Measurements from ENCODE around the gene PCDHGB6. TPM values are rescaled to one million over a fixed set of nuclear protein-coding genes. Genes with fewer than 3 reads are reported as not detected.
"Not testable (repeated sequence)": the region's sequence is repeated elsewhere in the genome, so short reads cannot be mapped to it uniquely, and the experiment has no call there.

PCDHGB6 gene
- total RNA-seq, 1 donor from 2014 or later: 3.0 TPM

DNA sequence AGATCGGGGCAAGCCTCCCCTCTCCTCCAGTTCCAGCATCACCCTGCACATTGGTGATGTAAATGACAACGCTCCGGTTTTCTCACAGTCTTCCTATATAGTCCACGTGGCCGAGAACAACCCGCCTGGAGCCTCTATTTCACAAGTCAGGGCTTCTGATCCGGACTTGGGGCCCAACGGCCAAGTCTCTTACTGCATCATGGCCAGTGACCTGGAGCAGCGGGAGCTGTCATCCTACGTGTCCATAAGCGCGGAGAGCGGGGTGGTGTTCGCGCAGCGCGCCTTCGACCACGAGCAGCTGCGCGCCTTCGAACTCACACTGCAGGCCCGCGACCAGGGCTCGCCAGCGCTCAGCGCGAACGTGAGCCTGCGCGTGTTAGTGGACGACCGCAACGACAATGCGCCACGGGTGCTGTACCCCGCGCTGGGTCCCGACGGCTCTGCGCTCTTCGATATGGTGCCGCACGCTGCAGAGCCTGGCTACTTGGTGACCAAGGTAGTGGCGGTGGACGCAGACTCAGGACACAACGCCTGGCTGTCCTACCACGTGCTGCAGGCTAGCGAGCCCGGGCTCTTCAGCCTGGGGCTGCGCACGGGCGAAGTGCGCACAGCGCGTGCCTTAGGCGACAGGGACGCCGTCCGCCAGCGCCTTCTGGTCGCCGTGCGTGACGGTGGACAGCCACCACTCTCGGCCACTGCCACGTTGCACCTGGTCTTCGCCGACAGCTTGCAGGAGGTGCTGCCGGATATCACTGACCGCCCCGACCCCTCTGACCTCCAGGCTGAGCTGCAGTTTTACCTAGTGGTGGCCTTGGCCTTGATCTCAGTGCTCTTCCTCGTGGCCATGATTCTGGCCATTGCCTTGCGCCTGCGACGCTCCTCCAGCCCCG is 18.4 kb upstream of the PCDHGB6 start:
- no peak for ATAC-seq

DNA sequence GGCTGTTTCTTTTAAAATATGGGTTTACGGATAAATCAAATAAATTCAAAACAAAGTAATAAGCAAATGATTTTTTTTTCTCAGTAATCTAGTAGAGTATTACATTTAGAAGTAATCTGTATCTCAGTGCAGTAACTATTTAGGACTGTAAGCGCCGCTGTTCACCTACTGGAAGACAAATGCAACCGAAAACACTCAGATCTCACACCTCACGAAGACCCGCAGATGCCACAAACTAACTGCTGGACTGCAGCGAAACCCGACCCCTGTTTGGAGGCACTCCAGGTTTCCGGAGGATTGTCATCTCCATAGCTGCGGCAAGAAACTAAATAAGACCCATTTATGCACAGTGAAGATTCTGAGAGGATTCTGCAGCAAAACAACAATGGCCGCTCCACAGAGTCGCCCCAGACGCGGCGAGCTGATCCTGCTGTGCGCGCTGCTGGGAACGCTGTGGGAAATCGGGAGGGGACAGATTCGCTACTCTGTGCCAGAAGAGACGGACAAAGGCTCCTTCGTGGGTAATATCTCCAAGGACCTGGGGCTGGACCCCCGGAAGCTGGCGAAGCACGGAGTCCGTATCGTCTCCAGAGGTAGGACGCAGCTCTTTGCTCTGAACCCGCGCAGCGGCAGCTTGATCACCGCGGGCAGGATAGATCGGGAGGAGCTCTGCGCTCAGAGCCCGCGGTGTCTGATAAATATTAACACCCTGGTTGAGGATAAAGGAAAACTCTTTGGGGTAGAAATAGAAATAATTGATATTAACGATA is 15.2 kb upstream of the PCDHGB6 start, which contains the start of gene PCDHGA8:
Gene PCDHGA8 (plus strand): TSS at position 205 of the 770 bp plus-strand sequence. CDS start 181 bp downstream, at position 386.
- ATAC-seq: no peak

DNA sequence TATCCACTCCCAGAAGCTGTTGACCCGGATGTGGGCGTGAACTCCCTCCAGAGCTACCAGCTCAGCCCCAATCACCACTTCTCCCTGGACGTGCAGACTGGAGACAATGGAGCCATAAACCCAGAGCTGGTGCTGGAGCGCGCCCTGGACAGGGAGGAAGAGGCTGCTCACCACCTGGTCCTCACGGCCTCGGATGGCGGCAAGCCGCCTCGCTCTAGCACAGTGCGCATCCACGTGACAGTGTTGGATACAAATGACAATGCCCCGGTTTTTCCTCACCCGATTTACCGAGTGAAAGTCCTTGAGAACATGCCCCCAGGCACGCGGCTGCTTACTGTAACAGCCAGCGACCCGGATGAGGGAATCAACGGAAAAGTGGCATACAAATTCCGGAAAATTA is 14.6 kb upstream of the PCDHGB6 start:
- ATAC-seq: no peak

DNA sequence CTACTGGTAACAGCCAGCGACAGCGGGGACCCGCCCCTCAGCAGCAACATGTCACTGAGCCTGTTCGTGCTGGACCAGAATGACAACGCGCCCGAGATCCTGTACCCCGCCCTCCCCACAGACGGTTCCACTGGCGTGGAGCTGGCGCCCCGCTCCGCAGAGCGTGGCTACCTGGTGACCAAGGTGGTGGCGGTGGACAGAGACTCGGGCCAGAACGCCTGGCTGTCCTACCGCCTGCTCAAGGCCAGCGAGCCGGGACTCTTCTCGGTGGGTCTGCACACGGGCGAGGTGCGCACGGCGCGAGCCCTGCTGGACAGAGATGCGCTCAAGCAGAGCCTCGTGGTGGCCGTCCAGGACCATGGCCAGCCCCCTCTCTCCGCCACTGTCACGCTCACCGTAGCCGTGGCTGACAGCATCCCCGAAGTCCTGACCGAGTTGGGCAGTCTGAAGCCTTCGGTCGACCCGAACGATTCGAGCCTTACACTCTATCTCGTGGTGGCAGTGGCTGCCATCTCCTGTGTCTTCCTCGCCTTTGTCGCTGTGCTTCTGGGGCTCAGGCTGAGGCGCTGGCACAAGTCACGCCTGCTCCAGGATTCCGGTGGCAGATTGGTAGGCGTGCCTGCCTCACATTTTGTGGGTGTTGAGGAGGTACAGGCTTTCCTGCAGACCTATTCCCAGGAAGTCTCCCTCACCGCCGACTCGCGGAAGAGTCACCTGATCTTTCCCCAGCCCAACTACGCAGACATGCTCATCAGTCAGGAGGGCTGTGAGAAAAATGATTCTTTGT is 13.2 kb upstream of the PCDHGB6 start:
- ATAC-seq: not testable (repeated sequence)

DNA sequence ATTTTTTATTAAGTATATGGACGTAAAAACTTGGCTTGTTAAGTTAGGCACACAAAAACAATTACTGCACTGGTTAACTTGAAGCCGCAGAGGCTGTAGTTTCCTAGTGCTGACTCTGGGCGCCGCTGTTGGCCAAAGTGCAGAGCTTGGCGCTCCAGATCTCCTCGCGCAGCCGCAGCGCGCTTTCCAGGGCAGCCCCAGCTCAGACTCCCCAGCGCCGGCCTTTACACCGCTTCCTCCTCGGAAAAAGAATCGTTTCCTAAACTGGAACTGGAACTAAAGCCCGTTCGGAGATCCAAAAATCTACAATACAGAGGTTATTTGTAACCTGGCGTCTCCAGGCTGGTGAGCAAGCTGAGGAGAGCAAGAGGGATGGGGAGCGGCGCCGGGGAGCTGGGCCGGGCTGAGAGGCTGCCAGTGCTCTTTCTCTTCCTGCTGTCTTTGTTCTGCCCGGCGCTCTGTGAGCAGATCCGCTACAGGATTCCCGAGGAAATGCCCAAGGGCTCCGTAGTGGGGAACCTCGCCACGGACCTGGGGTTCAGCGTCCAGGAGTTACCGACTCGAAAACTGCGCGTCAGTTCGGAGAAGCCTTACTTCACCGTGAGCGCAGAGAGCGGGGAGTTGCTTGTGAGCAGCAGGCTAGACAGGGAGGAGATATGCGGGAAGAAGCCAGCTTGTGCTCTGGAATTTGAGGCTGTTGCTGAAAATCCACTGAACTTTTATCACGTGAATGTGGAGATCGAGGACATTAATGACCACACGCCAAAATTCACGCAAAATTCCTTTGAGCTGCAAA is 9.9 kb upstream of the PCDHGB6 start, which contains the start of gene PCDHGB5:
Gene PCDHGB5 (plus strand): TSS at position 192 of the 796 bp plus-strand sequence. CDS start 181 bp downstream, at position 373.
- peak; percentile 78 for ATAC-seq

DNA sequence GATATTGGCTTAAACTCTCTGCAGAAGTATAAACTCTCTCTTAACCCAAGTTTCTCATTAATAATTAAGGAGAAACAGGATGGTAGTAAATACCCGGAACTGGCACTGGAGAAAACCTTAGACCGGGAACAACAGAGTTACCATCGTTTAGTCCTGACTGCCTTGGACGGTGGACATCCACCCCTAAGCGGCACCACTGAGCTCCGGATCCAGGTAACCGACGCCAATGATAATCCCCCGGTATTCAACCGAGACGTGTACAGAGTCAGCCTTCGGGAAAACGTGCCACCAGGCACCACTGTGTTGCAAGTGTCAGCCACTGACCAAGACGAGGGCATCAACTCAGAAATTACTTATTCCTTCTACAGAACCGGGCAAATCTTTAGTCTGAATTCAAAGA is 9.2 kb upstream of the PCDHGB6 start:
- ATAC-seq: no peak

DNA sequence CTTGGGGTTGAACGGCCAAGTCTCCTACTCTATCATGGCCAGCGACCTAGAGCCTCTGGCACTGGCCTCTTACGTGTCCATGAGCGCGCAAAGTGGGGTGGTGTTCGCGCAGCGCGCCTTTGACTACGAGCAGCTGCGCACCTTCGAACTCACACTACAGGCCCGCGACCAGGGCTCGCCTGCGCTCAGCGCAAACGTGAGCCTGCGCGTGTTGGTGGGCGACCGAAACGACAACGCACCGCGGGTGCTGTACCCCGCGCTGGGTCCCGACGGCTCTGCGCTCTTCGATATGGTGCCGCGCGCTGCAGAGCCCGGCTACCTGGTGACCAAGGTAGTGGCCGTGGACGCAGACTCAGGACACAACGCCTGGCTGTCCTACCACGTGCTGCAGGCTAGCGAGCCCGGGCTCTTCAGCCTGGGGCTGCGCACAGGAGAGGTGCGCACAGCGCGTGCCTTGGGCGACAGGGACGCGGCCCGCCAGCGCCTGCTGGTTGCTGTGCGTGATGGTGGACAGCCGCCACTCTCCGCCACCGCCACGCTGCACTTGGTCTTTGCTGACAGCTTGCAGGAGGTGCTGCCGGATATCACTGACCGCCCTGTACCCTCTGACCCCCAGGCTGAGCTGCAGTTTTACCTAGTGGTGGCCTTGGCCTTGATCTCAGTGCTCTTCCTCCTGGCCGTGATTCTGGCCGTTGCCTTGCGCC is 8.1 kb upstream of the PCDHGB6 start:
- ATAC-seq: no peak

DNA sequence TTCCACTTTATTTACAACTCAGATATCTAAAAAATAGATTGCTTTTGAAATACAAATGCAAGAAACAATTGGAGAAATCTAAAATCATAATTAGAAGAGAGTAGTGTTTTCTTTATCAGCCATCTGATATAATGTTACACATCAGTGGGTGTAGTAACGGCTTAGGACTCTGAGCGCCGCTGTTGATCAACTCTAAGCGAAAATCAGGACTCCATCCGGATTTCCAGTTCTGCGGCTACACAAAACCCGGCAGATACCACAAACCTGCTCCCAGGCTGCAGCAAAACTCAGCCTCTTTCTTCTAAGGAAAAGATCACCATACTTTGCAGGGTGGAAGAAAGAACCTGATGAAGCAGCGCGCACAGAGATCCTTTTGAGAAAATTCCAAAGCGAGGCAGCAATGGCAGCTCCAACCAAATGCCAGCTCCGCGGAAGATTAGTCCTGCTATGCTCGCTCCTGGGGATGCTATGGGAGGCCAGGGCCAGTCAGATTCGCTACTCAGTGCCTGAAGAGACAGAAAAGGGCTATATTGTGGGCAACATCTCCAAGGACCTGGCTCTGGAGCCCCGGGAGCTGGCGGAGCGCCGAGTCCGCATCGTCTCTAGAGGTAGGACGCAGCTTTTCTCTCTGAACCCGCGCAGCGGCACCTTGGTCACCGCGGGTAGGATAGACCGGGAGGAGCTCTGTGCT is 5.1 kb upstream of the PCDHGB6 start, which contains the start of gene PCDHGA9:
Gene PCDHGA9 (plus strand): TSS at position 226 of the 691 bp plus-strand sequence. CDS start 175 bp downstream, at position 401.
- ATAC-seq: no peak

DNA sequence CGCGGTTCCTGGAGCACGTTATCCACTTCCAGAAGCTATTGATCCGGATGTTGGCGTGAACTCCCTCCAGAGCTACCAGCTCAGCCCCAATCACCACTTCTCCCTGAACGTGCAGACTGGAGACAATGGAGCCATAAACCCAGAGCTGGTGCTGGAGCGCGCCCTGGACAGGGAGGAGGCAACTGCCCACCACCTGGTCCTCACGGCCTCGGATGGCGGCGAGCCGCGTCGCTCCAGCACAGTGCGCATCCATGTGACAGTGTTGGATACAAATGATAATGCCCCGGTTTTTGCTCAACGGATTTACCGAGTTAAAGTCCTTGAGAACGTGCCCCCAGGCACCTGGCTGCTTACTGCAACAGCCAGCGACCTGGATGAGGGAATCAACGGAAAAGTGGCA is 4.4 kb upstream of the PCDHGB6 start:
- ATAC-seq: no peak

DNA sequence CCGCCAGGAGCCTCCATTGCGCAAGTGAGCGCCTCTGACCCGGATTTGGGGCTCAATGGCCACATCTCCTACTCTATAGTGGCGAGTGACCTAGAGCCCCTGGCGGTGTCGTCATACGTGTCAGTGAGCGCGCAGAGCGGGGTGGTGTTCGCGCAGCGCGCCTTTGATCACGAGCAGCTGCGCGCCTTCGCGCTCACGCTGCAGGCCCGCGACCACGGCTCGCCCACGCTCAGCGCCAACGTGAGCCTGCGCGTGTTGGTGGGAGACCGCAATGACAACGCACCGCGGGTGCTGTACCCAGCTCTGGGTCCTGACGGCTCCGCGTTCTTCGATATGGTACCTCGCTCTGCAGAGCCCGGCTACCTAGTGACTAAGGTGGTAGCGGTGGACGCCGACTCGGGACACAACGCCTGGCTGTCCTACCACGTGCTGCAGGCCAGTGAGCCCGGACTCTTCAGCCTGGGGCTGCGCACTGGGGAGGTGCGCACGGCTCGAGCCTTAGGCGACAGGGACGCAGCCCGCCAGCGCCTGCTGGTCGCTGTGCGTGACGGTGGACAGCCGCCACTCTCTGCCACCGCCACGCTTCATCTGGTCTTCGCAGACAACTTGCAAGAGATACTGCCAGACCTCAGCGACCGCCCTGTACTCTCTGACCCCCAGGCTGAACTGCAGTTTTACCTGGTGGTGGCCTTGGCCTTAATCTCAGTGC is 1.9 kb downstream of the PCDHGB6 start:
- no peak for ATAC-seq

DNA sequence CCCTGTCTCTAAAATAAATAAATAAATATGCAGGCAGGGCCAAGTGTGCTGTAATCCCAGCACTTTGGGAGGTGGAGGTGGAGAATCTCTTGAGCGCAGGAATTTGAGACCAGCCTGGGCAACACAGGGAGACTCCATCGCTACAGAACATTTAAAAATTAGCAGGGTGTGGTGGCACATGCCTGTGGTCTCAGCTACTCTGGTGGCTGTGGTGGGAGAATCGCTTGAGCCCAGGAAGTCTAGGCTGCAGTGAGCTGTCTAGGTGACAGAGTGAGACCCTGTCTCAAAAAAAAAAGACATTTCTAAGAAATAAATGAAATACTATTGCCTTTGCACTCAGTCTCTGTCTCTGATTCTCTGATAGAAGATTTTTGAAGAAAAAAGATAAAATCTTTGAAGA is 3.8 kb downstream of the PCDHGB6 start:
- no peak for ATAC-seq

DNA sequence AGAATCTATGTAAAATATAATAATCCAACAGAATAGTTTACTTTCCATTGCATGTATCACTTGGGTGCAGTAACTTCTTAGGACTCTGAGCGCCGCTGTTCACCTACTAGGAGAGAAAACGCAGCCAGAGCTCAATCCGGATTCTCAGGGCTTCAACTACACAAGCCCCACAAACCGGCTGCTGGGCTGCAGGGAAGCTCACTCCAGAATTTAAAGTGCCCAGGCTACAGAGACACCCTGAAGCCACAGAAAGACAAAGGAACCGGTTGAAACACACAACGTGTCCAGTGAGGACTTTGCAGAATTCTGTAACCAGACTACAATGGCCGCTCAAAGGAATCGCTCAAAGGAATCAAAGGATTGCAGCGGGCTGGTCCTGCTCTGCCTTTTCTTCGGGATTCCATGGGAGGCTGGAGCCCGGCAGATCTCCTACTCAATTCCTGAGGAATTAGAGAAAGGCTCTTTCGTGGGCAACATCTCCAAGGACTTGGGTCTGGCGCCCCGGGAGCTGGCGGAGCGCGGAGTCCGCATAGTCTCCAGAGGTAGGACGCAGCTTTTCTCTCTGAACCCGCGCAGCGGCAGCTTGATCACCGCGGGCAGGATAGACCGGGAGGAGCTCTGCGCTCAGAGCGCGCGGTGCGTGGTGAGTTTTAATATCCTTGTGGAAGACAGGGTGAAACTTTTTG is 5.2 kb downstream of the PCDHGB6 start, which contains the start of gene PCDHGA10:
Gene PCDHGA10 (plus strand): TSS at position 134 of the 686 bp plus-strand sequence. CDS start 189 bp downstream, at position 323.
- ATAC-seq: peak; percentile 78

DNA sequence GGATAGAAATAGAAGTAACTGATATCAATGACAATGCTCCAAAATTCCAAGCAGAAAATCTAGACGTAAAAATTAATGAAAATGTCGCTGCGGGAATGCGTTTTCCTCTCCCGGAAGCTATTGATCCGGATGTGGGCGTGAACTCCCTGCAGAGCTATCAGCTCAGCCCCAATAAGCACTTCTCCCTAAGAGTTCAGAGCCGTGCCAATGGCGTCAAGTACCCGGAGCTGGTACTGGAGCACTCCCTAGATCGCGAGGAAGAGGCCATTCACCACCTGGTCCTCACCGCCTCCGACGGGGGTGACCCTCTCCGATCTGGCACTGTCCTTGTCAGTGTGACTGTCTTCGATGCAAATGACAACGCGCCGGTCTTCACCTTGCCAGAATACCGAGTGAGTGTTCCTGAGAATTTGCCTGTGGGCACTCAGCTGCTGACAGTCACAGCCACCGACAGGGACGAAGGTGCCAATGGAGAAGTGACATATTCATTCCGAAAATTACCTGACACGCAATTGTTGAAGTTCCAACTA is 5.8 kb downstream of the PCDHGB6 start:
- no peak for ATAC-seq

DNA sequence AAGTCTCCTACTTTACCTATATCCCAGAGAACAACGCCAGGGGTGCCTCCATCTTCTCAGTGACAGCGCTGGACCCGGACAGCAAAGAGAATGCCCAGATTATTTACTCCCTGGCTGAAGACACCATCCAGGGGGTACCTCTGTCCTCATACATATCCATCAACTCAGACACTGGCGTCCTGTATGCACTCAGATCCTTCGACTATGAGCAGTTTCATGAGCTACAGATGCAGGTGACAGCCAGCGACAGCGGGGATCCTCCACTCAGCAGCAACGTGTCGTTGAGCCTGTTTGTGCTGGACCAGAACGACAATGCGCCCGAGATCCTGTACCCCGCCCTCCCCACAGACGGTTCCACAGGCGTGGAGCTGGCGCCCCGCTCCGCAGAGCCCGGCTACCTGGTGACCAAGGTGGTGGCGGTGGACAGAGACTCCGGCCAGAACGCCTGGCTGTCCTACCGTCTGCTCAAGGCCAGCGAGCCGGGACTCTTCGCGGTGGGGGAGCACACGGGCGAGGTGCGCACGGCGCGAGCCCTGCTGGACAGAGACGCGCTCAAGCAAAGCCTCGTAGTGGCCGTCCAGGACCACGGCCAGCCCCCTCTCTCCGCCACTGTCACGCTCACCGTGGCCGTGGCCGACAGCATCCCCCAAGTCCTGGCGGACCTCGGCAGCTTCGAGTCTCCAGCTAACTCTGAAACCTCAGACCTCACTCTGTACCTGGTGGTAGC is 6.9 kb downstream of the PCDHGB6 start:
- not testable (repeated sequence) for ATAC-seq

DNA sequence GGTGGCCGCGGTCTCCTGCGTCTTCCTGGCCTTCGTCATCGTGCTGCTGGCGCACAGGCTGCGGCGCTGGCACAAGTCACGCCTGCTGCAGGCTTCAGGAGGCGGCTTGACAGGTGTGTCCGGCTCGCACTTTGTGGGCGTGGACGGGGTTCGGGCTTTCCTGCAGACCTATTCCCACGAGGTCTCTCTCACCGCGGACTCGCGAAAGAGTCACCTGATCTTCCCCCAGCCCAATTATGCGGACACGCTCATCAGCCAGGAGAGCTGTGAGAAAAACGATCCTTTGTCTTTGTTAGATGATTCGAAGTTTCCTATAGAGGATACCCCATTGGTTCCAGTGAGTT is 7.4 kb downstream of the PCDHGB6 start:
- not testable (repeated sequence) for ATAC-seq

DNA sequence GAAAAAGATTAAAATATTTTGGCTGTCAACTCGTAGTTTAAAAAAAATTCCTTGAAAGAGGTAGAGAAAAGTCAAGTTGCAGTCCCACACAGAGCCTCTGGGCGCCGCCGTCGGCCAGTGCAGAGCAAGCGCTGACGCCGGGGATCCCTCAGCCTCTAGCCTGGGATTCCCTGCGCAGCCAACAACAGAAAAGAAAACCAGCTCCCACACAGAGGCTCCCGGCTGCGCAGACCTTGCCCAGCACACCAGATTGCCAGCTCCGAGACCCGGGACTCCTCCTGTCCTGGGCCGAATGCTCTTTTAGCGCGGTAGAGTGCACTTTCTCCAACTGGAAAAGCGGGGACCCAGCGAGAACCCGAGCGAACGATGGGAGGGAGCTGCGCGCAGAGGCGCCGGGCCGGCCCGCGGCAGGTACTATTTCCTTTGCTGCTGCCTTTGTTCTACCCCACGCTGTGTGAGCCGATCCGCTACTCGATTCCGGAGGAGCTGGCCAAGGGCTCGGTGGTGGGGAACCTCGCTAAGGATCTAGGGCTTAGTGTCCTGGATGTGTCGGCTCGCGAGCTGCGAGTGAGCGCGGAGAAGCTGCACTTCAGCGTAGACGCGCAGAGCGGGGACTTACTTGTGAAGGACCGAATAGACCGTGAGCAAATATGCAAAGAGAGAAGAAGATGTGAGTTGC is 9.8 kb downstream of the PCDHGB6 start, which contains the start of gene PCDHGB7:
Gene PCDHGB7 (plus strand): TSS at position 184 of the 679 bp plus-strand sequence. CDS start 183 bp downstream, at position 367.
- ATAC-seq: peak; percentile 75

Measured in esophagus mucosa (tissue), 1 donor.